Measurements from ENCODE around the gene NFE2L1.
"Not testable (repeated sequence)": the region's sequence is repeated elsewhere in the genome, so short reads cannot be mapped to it uniquely, and the experiment has no call there.

NFE2L1 gene

GRCh38 chr17:48048384-48049126 is 396 bp downstream of the NFE2L1 start:
- DNase-seq (ENCODE audit: low read depth, low spot score) = no peak

- DNase-seq (ENCODE audit: low read depth, low spot score) = no peak
Measured at GRCh38 chr17:48051283-48051682, 3.1 kb downstream of the NFE2L1 start.

GRCh38 chr17:48051706-48052486 is 3.7 kb downstream of the NFE2L1 start:
- DNase-seq (ENCODE audit: low read depth, low spot score) = no peak

GRCh38 chr17:48052956-48053757 is 5.0 kb downstream of the NFE2L1 start:
- no peak for DNase-seq (ENCODE audit: low read depth, low spot score)

GRCh38 chr17:48053758-48054237 is 5.6 kb downstream of the NFE2L1 start:
- no peak for DNase-seq (ENCODE audit: low read depth, low spot score)

- DNase-seq (ENCODE audit: low read depth, low spot score) = peak; percentile 98
Measured at GRCh38 chr17:48054238-48055185, 6.4 kb downstream of the NFE2L1 start.

GRCh38 chr17:48055531-48056245 is 7.5 kb downstream of the NFE2L1 start:
- DNase-seq (ENCODE audit: low read depth, low spot score) = peak; percentile 92

- DNase-seq (ENCODE audit: low read depth, low spot score) = no peak
Measured at GRCh38 chr17:48056246-48056745, 8.1 kb downstream of the NFE2L1 start.

- no peak for DNase-seq (ENCODE audit: low read depth, low spot score)
Measured at GRCh38 chr17:48056879-48057278, 8.7 kb downstream of the NFE2L1 start.

- DNase-seq (ENCODE audit: low read depth, low spot score) = no peak
Measured at GRCh38 chr17:48057626-48058025, 9.5 kb downstream of the NFE2L1 start.

GRCh38 chr17:48058393-48059124 is 10.4 kb downstream of the NFE2L1 start:
- DNase-seq (ENCODE audit: low read depth, low spot score) = no peak

GRCh38 chr17:48059125-48059668 is 11.0 kb downstream of the NFE2L1 start:
- DNase-seq (ENCODE audit: low read depth, low spot score) = no peak

- DNase-seq (ENCODE audit: low read depth, low spot score) = no peak
Measured at GRCh38 chr17:48060249-48060648, 12.1 kb downstream of the NFE2L1 start.

GRCh38 chr17:48062273-48062672 is 14.1 kb downstream of the NFE2L1 start:
- no peak for DNase-seq (ENCODE audit: low read depth, low spot score)

- DNase-seq (ENCODE audit: low read depth, low spot score) = no peak
Measured at GRCh38 chr17:48064638-48065037, 16.5 kb downstream of the NFE2L1 start.

GRCh38 chr17:48066192-48066591 is 18.0 kb downstream of the NFE2L1 start:
- DNase-seq (ENCODE audit: low read depth, low spot score) = no peak

GRCh38 chr17:48066656-48067055 is 18.5 kb downstream of the NFE2L1 start:
- DNase-seq (ENCODE audit: low read depth, low spot score) = no peak

GRCh38 chr17:48067245-48067644 is 19.1 kb downstream of the NFE2L1 start:
- no peak for DNase-seq (ENCODE audit: low read depth, low spot score)

- DNase-seq (ENCODE audit: low read depth, low spot score) = not testable (repeated sequence)
Measured at GRCh38 chr17:48067808-48068207, 19.6 kb downstream of the NFE2L1 start.

All from iPS DF 19.7 (cell line).